ENCODE measurements around the gene RAB7A. TPM values are rescaled to one million over a fixed set of nuclear protein-coding genes. Genes with fewer than 3 reads are reported as not detected.
"Not testable (repeated sequence)": the region's sequence is repeated elsewhere in the genome, so short reads cannot be mapped to it uniquely, and the experiment has no call there.

The RAB7A gene
- total RNA-seq, 1 experiment from 2014 or later: 83.8 TPM

DNA sequence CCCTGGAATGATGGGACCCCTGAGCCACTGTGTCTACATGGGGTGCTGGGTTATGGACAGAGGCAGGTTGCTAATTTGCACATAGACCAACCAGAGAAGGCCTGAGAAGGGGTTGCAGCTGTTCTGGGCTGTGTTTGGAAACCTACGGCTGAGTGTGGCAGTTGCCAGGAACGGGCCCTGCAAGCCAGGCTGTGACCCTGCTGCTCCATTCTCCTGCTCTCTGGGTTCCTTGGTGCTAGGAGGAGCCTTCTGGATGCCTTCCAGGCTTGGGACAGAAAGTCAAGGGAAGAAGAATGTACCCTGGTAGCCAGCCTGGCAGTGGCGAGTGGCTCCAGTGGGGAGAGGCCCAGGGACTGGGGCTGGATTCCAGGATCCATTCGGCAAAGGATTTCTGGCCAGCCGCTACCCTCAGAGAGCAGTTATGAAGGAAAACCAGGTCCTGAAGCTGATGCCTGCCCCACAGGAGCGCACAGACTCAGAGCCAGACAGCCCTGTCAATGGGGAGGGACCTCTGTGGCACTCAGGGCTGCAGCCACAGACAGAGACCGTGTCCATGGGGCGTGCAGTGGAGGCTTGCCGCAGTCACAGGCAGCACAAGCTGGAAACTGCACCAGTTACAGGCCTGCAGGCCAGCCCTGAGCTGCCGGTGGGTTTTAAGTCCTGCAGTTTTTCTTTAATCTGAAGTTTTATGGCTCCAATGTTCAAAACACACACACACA, 98.3 kb downstream of the RAB7A start:
- H3K27me3 ChIP-seq: no peaks in the 10 kb centered on the region
- peaks cover 2% of the 10 kb centered on the region; the same call in 1 of the 2 replicates for H3K36me3 ChIP-seq
- no peak overlapping the region for H3K4me3 ChIP-seq
- no peaks in the 10 kb centered on the region for H3K9me3 ChIP-seq (replicated peaks)
- H3K4me1 ChIP-seq: no peaks in the 10 kb centered on the region
- H3K27ac ChIP-seq: no peak overlapping the region; the same call in 1 of the 2 replicates
- DNase-seq: peak; percentile 42 to 48

GRCh38 chr3:128825117-128825725, 99.2 kb downstream of the RAB7A start:
- Histone ChIP-seq H3K9me3 (replicated peaks) (no peaks in the 10 kb centered on the region), H3K36me3 (no peaks in the 10 kb centered on the region), H3K27me3 (no peaks in the 10 kb centered on the region), H3K27ac (no peak overlapping the region), H3K4me3 (no peak overlapping the region), H3K4me1 (no peaks in the 10 kb centered on the region)
- no peak for DNase-seq

DNA sequence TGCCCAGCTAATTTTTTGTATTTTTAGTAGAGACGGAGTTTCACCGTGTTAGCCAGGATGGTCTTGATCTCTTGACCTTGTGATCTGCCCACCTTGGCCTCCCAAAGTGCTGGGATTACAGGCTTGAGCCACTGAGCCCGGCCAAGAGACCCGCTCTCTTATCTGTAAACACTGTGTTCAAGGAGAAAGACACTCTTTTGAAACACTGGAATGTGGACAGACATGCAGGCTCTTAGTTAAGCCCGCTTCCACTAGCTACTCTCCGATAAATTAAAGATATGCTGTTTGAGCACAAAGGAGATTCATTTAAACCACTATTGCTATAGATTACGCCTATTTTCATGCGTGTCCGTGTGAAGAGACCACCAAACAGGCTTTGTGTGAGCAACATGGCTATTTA, 103.1 kb downstream of the RAB7A start:
- H3K4me3 ChIP-seq: not testable (repeated sequence)

DNA sequence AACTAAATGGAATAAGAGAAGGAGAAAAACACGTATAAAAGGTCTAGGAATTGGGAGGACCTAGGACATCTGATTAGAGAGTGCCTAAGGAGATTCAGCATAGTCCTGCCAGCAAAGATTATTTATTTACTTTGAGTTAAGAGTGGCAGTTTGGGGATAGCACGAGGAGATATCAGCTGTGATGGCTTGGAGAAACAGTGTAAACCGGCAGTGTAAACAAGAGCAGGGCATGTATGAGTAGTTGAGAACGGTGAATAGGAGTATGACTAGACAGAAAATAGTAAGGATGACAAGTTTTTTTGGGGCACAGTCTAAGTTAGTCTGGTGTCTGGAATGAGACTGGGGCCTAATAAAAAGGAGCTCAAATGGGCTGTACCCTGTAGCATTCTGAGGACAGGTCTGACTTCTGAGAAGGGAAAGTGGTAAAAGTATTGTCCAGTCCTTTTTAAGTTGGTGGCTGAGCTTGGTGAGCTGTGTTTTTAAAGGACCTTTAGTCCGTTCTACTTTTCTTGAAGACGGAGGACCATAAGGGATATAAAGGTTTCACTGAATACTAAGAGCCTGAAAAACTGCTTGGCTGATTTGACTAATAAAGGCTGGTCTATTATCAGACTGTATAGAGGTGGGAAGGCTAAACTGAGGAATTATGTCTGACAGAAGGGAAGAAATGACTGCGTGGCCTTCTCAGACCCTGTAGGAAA, 104.1 kb downstream of the RAB7A start:
- H3K36me3 ChIP-seq; DNase-seq; H3K4me1 ChIP-seq; H3K27me3 ChIP-seq; H3K27ac ChIP-seq; H3K9me3 ChIP-seq (replicated peaks); H3K4me3 ChIP-seq: not testable (repeated sequence)

More for the DNA sequence above, 103.1 kb downstream of the RAB7A start:
- H3K27me3 ChIP-seq; DNase-seq; H3K27ac ChIP-seq; H3K4me1 ChIP-seq; H3K9me3 ChIP-seq (replicated peaks); H3K36me3 ChIP-seq: not testable (repeated sequence)

- H3K27ac ChIP-seq; H3K4me3 ChIP-seq; H3K9me3 ChIP-seq (replicated peaks); H3K4me1 ChIP-seq; H3K27me3 ChIP-seq; DNase-seq; H3K36me3 ChIP-seq: not testable (repeated sequence)
Observed at GRCh38 chr3:128830762-128831161, 104.8 kb downstream of the RAB7A start.

DNA sequence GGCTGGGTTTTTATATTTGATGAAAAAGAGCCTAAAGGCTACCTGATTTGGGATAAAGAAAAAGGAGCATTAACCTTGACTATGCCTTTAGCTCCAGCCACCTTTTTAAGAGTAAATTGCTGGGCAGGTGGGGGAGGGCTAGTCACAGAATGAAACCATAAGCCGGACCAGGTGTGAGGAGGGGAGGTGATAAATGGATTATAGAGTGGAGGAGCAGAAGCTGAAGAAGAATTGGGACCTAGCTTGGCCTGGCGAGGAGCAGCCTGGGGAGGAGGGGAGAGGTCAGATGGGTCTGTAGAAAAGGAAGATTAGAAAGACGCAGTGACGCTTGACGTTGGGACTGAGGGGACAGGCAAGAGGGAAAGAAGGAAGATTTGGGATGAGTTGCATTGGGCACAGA, 107.0 kb downstream of the RAB7A start:
- not testable (repeated sequence) for H3K36me3 ChIP-seq; H3K27me3 ChIP-seq; DNase-seq; H3K4me1 ChIP-seq; H3K27ac ChIP-seq; H3K9me3 ChIP-seq (replicated peaks); H3K4me3 ChIP-seq

DNA sequence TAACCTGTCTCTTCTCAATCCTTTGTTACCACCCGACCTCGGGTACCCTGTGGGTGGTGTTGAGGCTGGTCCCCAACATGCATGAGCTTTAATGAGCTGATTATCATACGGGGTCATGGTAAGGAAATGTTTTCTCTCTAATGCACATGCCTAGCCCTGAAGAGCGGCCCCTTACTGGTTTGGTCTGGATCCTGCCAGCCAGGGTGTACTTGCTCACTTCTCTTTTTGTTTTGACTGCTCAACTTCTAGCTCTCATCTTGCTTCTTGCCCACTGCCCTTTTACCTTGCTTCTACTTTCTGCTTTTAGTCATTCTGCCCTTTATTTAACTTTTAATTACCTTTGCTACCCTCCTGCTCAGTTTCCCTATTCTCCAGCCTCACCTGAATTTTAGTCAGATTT, 109.1 kb downstream of the RAB7A start:
- Histone ChIP-seq H3K27me3 (no peaks in the 10 kb centered on the region), H3K9me3 (replicated peaks) (no peaks in the 10 kb centered on the region), H3K4me3 (no peak overlapping the region), H3K36me3 (no peaks in the 10 kb centered on the region), H3K4me1 (no peaks in the 10 kb centered on the region), H3K27ac (no peak overlapping the region)
- no peak for DNase-seq

DNA sequence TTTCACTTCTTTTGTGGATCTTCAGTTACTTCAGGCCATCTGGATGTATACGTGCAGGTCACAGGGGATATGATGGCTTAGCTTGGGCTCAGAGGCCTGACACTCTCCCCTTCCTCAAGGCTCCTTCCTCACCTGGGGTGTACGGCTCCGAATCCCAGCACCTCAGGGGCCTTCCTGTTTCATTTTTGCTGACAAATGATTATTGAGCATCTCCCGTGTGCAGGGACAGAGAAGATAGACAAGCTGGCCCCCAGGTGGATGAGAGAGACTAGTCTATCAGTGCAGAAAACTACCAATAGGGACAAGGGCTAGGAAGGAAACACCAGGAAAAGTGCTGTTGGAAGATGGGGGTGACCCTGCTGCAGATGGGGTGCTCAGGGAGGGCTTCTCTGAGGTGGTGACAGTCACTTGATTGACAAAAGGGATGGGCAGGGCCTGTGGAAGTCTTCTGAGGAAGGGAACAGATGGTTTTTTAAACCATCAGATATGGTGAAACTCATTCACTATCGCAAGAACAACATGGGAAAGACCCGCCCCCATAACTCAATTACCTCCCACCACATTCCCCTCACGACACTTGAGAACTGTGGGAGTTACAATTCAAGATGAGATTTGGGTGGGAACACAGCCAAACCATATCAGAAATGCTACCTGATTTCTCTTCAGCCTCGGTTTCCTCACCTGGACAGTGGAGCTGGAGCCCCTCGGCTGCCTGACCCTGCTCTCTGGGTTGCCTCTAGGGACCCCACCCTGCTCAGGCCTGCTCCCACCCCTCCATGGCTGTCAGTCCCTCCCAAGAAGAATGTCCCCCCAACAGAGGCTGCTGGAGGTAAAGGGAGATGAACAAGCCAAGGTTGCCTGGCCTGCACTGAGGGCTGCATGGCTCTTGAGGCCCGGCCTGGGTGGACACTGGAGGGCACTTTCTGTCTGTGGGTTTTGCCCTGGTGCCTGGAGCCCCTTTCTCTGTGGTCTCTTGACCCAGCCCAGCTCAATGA, 116.2 kb downstream of the RAB7A start:
- H3K27ac ChIP-seq: no peak overlapping the region
- H3K4me3 ChIP-seq: no peak overlapping the region
- no peaks in the 10 kb centered on the region for H3K27me3 ChIP-seq
- H3K4me1 ChIP-seq: no peaks in the 10 kb centered on the region
- no peaks in the 10 kb centered on the region for H3K36me3 ChIP-seq
- no peaks in the 10 kb centered on the region for H3K9me3 ChIP-seq (replicated peaks)
- DNase-seq: no peak

DNA sequence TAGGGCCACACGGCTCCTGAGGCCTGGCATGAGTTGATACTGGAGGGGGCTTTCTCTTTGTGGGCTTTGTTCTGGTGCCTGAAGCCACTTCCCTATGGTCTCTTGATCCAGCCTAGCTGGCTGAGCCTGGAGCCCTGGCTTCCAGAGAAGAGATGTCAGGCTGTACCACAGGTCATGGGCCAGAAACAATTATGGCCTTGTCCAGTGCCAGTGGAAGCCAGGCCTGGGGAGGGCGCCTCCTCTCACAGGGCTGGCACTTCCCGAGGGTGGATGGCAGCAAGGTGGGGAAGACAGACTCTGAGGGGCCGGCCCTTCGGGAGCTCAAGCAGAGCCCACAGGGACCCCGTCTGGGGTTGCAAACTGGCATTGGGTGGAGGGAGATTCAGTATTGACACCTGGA, 118.5 kb downstream of the RAB7A start:
- H3K36me3 ChIP-seq: no peaks in the 10 kb centered on the region
- no peaks in the 10 kb centered on the region for H3K27me3 ChIP-seq
- H3K27ac ChIP-seq: no peak overlapping the region
- H3K9me3 ChIP-seq (replicated peaks): no peaks in the 10 kb centered on the region
- DNase-seq: no peak
- H3K4me3 ChIP-seq: no peak overlapping the region
- H3K4me1 ChIP-seq: no peaks in the 10 kb centered on the region

DNA sequence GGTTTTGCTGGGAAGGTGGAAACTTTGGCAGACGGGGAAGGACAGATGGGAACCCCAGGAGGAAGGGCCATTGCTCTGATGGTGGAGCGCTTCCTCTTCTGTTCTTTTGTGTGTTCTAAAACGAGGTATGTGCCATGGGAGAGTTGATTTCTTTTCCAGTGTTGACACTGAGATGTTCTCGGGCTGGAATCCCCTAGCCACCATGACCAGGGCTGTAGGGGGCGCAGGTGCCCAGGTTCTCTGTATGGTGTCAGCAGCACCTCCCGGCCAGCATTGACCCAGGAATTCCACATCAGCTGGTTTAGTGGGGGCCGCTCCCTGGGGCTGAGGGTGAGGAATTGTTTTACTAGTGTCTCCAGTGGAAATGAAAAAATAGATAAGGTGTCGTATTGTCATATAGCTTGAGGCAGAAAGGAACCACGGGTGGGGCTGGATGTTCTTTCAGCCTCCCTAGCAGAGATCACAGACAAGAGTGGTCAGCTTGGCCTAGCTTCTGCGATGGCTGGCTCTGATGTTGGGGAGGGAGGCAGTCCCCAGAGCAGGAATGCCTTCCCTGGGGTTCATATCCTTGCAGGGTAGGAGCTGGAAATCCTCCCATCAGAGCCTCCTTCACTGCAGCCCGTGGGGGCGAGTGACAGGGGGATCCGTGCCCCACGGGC, 119.3 kb downstream of the RAB7A start:
- H3K4me1 ChIP-seq: no peaks in the 10 kb centered on the region
- H3K4me3 ChIP-seq: no peak overlapping the region
- no peaks in the 10 kb centered on the region for H3K36me3 ChIP-seq
- H3K27ac ChIP-seq: no peak overlapping the region
- no peaks in the 10 kb centered on the region for H3K27me3 ChIP-seq
- DNase-seq: no peak
- H3K9me3 ChIP-seq (replicated peaks): no peaks in the 10 kb centered on the region

DNA sequence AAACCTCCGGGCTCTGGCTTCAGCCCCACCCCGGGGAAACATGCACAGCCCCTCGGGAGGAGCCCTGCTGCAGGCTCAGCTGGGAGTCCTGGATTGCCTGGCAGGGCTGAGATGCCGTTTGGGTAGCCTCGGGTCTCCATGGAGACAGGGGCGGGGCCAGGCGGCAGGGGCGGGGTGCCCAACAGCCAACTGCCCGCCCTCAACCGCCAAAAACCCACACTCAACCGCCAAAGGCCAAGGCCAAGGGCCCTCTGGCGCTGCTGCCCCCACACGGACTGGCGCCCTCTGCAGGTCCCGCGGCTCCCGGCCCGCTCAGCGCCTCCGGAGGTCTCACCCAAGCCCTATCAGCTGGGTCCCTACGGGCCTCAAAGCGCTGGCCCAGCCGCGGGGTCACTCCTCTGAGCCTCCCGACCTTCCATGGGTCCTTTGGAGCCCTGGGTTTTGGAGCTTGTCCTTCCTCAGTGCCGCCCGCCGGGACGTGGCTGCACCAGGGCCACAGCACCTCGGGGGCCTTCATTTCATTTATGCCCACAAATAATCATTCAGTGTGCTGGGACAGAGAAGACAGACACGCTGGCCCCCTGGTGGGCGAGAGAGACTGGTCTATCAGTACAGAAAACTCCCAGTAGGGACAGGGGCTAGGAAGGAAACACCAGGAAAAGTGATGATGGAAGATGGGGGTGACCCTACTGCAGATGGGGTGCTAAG, 119.9 kb downstream of the RAB7A start:
- DNase-seq: no peak
- Histone ChIP-seq H3K4me1 (no peaks in the 10 kb centered on the region), H3K27ac (no peak overlapping the region), H3K4me3 (no peak overlapping the region), H3K36me3 (no peaks in the 10 kb centered on the region), H3K9me3 (replicated peaks) (no peaks in the 10 kb centered on the region), H3K27me3 (no peaks in the 10 kb centered on the region)

DNA sequence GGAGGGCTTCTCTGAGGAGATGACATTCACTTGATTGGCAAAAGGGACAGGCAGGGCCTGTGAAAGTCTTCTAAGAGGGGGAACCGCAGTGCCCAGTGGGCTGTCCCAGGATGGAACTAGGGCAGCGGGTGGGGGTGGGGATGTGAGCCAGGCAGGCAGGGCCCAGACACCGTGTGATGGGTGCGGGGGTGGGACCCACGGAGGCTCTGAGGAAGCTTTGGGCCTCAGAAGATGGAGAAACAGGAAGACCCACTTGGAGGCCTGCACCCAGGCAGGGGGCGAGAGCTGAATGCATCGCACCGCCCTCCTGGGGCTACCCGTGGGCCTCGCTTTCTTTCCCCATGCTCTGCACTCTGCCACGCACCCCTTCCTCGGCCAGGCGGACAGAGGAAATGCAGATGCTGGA, 120.5 kb downstream of the RAB7A start:
- Histone ChIP-seq H3K27ac (no peak overlapping the region), H3K36me3 (no peaks in the 10 kb centered on the region), H3K9me3 (replicated peaks) (no peaks in the 10 kb centered on the region), H3K27me3 (no peaks in the 10 kb centered on the region), H3K4me3 (no peak overlapping the region), H3K4me1 (no peaks in the 10 kb centered on the region)
- DNase-seq: no peak

DNA sequence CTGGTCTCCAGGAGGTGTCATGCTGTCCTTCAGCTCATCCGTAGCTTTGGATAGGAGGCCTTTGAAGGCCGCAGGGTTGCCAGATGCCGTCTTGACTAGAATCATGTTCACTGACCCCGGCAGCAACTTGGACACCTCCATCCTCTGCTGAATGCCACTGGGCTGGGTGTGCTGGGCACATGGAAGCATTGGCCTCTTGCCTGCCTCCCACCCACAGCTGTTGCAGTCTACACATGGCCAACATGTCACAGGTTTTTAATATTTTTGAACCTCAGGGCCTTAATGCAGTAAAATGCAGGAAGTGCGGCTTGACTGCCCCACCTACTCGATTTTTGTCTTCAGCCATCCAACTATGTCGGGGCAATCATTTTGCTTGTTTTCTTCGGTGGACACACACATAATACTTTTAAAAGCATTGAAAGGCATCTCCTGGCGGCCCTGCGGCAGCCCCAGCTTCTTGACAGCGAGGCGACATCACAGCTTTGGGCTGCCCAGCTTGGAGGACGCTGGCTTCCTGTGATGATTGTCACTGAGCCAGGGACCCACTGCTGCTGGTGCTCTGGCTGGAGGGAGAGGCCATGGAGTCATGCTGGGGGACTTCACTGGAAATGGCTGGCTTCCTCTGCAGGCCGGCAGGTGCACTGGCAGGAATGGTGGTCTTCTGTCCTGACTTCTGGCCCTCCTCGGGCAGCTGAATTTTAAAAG, 121.8 kb downstream of the RAB7A start:
- DNase-seq: no peak
- Histone ChIP-seq H3K4me1 (no peaks in the 10 kb centered on the region), H3K4me3 (no peak overlapping the region)

More for the DNA sequence above, 121.8 kb downstream of the RAB7A start:
- Histone ChIP-seq H3K27ac (no peak overlapping the region), H3K9me3 (replicated peaks) (no peaks in the 10 kb centered on the region), H3K27me3 (no peaks in the 10 kb centered on the region), H3K36me3 (no peaks in the 10 kb centered on the region)

All from SJCRH30 (cell line).